ENCODE results near the gene FGD5.

The FGD5 gene

DNA sequence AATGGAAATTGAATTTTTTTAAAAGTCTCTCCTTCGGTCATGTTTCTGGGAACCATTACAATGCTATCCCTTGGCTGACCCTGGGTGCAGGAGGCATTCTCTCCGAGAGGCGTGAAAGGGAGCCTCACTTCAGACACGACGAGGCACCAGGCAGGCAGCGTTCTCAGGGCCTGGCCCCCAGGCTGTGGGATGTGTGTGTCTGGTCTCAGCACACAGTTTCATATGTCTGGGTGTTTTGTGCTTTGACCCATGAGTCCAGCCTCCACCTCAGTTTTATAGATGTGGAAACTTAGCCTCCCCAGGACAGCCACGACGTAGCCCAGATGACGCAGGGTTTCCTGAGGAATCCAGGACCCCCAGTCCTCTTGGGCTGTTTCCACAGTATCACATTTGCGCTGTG lies 34.0 kb downstream of the FGD5 start:
- no peak overlapping the region for H3K27ac ChIP-seq (ENCODE audit: low read length, poor library complexity, severe bottlenecking)
- no peak overlapping the region for H3K23ac ChIP-seq (ENCODE audit: low read length in 2 of 2)
- no peak for DNase-seq
- H2BK120ac ChIP-seq (ENCODE audit: low read depth, low read length): no peak overlapping the region
- H2AFZ ChIP-seq (ENCODE audit: low read depth, low read length): no peak overlapping the region
- no peak overlapping the region for H2BK15ac ChIP-seq (ENCODE audit: low read depth, poor library complexity, severe bottlenecking)
- H4K91ac ChIP-seq (ENCODE audit: low read length): no peak overlapping the region
- no peak overlapping the region for H4K8ac ChIP-seq (ENCODE audit: low read length)
- H3K9ac ChIP-seq (ENCODE audit: low read length): no peak overlapping the region
- H3K14ac ChIP-seq (ENCODE audit: low read length in 2 of 2): peak overlapping the region in 1 of 2 experiments; percentile 44
- no peak overlapping the region for H3K4me3 ChIP-seq (ENCODE audit: insufficient read depth in 1 of 2, low read depth in 1 of 2, low read length in 2 of 2)
- H3K27me3 ChIP-seq (ENCODE audit: control insufficient read depth in 1 of 2, insufficient read depth in 1 of 2, low read length in 2 of 2): peaks cover 15 to 40% of the 10 kb centered on the region in 2 experiments
- H3K4me2 ChIP-seq (ENCODE audit: low read length, poor library complexity, severe bottlenecking): no peak overlapping the region
- H2BK12ac ChIP-seq (ENCODE audit: low read length in 2 of 2): no peak overlapping the region
- no peak overlapping the region for H2AK5ac ChIP-seq (ENCODE audit: low read length, severe bottlenecking)
- no peak overlapping the region for H3K4ac ChIP-seq (ENCODE audit: low read depth in 1 of 2, low read length in 2 of 2)
- no peaks in the 10 kb centered on the region for H3K79me1 ChIP-seq (replicated peaks; ENCODE audit: low read length, poor library complexity, severe bottlenecking)
- peaks cover 6% of the 10 kb centered on the region for H3K4me1 ChIP-seq (ENCODE audit: control insufficient read depth, insufficient read depth, low read depth, low read length)
- no peaks in the 10 kb centered on the region for H3K36me3 ChIP-seq (ENCODE audit: control insufficient read depth in 1 of 2, insufficient read depth in 2 of 2, low read depth in 1 of 2, low read length in 2 of 2)
- H3K9me3 ChIP-seq (ENCODE audit: control insufficient read depth, low read length): peaks cover 5% of the 10 kb centered on the region
- H3K18ac ChIP-seq (ENCODE audit: low read depth in 1 of 2, low read length in 2 of 2): no peak overlapping the region
- WGBS: 74% methylated on average over 9 of the region's 10 CpGs
- no peak overlapping the region for H2BK5ac ChIP-seq (ENCODE audit: low read depth, low read length, poor library complexity, severe bottlenecking)

DNA sequence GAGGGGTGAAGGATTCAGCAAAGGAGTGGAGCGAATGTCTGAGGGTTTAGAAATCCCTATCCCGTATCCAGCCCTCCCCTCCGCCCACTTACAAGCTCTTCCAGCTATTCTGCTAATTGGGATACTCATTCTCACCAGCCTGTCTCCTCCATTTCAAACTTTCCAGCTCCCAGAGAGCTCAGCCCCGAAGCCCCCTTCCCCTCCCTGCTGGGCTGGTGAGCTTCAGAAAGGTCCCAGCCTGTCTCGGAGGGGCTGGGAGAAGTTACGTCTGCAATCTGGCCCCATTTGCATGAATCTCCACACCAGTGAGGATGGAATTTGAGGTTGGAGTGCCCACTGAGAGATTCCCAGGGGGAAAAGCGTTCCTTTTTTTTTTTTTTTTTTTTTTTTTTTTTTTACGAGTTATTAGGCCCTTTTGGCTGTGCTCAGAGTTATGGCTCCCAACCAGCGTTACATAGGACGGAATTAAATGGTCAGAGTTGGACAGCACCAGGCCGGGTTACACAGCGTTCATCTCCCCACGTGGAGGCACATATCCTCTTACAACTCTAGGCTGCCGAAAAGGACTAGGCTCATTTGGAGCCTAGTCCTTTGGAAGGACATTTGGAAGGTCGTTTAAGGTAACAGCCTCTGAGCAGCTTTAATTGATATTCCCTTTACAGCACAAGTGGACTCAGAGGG lies 34.6 kb downstream of the FGD5 start:
- H3K36me3 ChIP-seq (ENCODE audit: control insufficient read depth in 1 of 2, insufficient read depth in 2 of 2, low read depth in 1 of 2, low read length in 2 of 2): no peaks in the 10 kb centered on the region

DNA sequence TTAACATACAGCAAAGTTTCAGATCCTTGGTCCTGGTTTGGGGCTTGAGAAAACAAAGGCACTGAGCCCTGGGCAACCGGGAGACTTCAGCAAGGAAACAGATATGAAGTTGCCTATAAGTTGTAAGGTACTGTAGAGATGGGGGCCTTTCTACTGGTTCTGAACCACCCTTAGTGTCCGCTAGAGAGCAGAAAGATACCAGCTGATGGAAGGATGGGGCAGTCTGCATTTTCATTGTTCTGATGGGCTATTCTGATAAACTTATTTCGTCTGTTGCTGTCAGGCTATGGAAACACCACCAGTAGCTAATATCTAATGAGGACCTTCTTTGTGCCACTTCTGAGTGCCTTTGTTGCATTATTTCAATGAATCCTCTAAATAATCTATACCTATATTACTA lies 38.7 kb downstream of the FGD5 start:
- Histone ChIP-seq H3K27me3 (ENCODE audit: control insufficient read depth in 1 of 2, insufficient read depth in 1 of 2, low read length in 2 of 2) (peaks cover 6 to 30% of the 10 kb centered on the region in 2 experiments), H2AFZ (ENCODE audit: low read depth, low read length) (no peak overlapping the region), H2AK5ac (ENCODE audit: low read length, severe bottlenecking) (no peak overlapping the region), H3K9ac (ENCODE audit: low read length) (no peak overlapping the region), H3K4me3 (ENCODE audit: insufficient read depth in 1 of 2, low read depth in 1 of 2, low read length in 2 of 2) (no peak overlapping the region), H3K4ac (ENCODE audit: low read depth in 1 of 2, low read length in 2 of 2) (no peak overlapping the region), H3K9me3 (ENCODE audit: control insufficient read depth, low read length) (peaks cover 5% of the 10 kb centered on the region), H2BK15ac (ENCODE audit: low read depth, poor library complexity, severe bottlenecking) (no peak overlapping the region), H2BK5ac (ENCODE audit: low read depth, low read length, poor library complexity, severe bottlenecking) (no peak overlapping the region), H3K23ac (ENCODE audit: low read length in 2 of 2) (no peak overlapping the region), H3K18ac (ENCODE audit: low read depth in 1 of 2, low read length in 2 of 2) (no peak overlapping the region), H3K27ac (ENCODE audit: low read length, poor library complexity, severe bottlenecking) (no peak overlapping the region), H3K36me3 (ENCODE audit: control insufficient read depth in 1 of 2, insufficient read depth in 2 of 2, low read depth in 1 of 2, low read length in 2 of 2) (no peaks in the 10 kb centered on the region), H4K91ac (ENCODE audit: low read length) (no peak overlapping the region), H3K79me1 (replicated peaks; ENCODE audit: low read length, poor library complexity, severe bottlenecking) (no peaks in the 10 kb centered on the region), H3K4me2 (ENCODE audit: low read length, poor library complexity, severe bottlenecking) (no peak overlapping the region), H4K8ac (ENCODE audit: low read length) (no peak overlapping the region), H3K4me1 (ENCODE audit: control insufficient read depth, insufficient read depth, low read depth, low read length) (no peaks in the 10 kb centered on the region), H3K14ac (ENCODE audit: low read length in 2 of 2) (no peak overlapping the region), H2BK120ac (ENCODE audit: low read depth, low read length) (no peak overlapping the region), H2BK12ac (ENCODE audit: low read length in 2 of 2) (no peak overlapping the region)
- WGBS: 70% methylated on average over 3 of the region's 3 CpGs
- DNase-seq: no peak

More for the DNA sequence above, 34.6 kb downstream of the FGD5 start:
- Histone ChIP-seq H2BK15ac (ENCODE audit: low read depth, poor library complexity, severe bottlenecking) (no peak overlapping the region), H3K4ac (ENCODE audit: low read depth in 1 of 2, low read length in 2 of 2) (no peak overlapping the region), H2BK5ac (ENCODE audit: low read depth, low read length, poor library complexity, severe bottlenecking) (no peak overlapping the region), H3K27me3 (ENCODE audit: control insufficient read depth in 1 of 2, insufficient read depth in 1 of 2, low read length in 2 of 2) (peaks cover 11 to 38% of the 10 kb centered on the region in 2 experiments), H2BK12ac (ENCODE audit: low read length in 2 of 2) (no peak overlapping the region), H3K4me3 (ENCODE audit: insufficient read depth in 1 of 2, low read depth in 1 of 2, low read length in 2 of 2) (no peak overlapping the region), H3K14ac (ENCODE audit: low read length in 2 of 2) (no peak overlapping the region), H3K4me1 (ENCODE audit: control insufficient read depth, insufficient read depth, low read depth, low read length) (no peaks in the 10 kb centered on the region), H3K79me1 (replicated peaks; ENCODE audit: low read length, poor library complexity, severe bottlenecking) (no peaks in the 10 kb centered on the region), H3K9ac (ENCODE audit: low read length) (no peak overlapping the region), H3K4me2 (ENCODE audit: low read length, poor library complexity, severe bottlenecking) (no peak overlapping the region), H2AK5ac (ENCODE audit: low read length, severe bottlenecking) (no peak overlapping the region), H3K27ac (ENCODE audit: low read length, poor library complexity, severe bottlenecking) (no peak overlapping the region), H2AFZ (ENCODE audit: low read depth, low read length) (no peak overlapping the region), H2BK120ac (ENCODE audit: low read depth, low read length) (no peak overlapping the region), H4K8ac (ENCODE audit: low read length) (no peak overlapping the region), H3K18ac (ENCODE audit: low read depth in 1 of 2, low read length in 2 of 2) (no peak overlapping the region), H4K91ac (ENCODE audit: low read length) (no peak overlapping the region), H3K23ac (ENCODE audit: low read length in 2 of 2) (no peak overlapping the region), H3K9me3 (ENCODE audit: control insufficient read depth, low read length) (peaks cover 5% of the 10 kb centered on the region)
- no peak for DNase-seq
- WGBS: 62% methylated on average over 14 of the region's 15 CpGs

DNA sequence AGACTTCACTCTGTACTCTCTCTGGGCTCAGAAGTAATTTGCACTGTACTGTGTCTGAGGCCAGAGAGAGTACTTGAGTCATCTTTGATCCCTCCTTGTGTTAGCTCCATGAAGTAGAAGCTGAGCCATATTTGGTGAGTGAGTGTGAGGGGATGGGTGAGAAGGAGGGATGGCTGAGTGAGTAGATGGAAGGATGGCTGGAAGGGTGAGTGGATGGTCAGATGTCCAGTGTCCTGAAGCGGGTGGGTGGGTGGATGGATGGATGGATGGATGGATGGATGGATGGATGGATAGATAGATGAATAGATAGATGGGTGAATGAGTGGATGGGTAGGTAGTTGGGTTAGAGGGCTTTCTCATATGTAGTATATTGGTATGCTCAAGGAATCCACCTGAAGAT lies 39.3 kb downstream of the FGD5 start:
- Histone ChIP-seq H3K4ac (ENCODE audit: low read depth in 1 of 2, low read length in 2 of 2) (no peak overlapping the region), H3K79me1 (replicated peaks; ENCODE audit: low read length, poor library complexity, severe bottlenecking) (no peaks in the 10 kb centered on the region), H2BK15ac (ENCODE audit: low read depth, poor library complexity, severe bottlenecking) (no peak overlapping the region), H3K9ac (ENCODE audit: low read length) (no peak overlapping the region), H2AK5ac (ENCODE audit: low read length, severe bottlenecking) (no peak overlapping the region), H4K8ac (ENCODE audit: low read length) (no peak overlapping the region), H2BK120ac (ENCODE audit: low read depth, low read length) (no peak overlapping the region), H3K4me1 (ENCODE audit: control insufficient read depth, insufficient read depth, low read depth, low read length) (no peaks in the 10 kb centered on the region), H3K4me3 (ENCODE audit: insufficient read depth in 1 of 2, low read depth in 1 of 2, low read length in 2 of 2) (no peak overlapping the region), H3K14ac (ENCODE audit: low read length in 2 of 2) (no peak overlapping the region), H3K36me3 (ENCODE audit: control insufficient read depth in 1 of 2, insufficient read depth in 2 of 2, low read depth in 1 of 2, low read length in 2 of 2) (no peaks in the 10 kb centered on the region), H3K27ac (ENCODE audit: low read length, poor library complexity, severe bottlenecking) (no peak overlapping the region), H2BK12ac (ENCODE audit: low read length in 2 of 2) (no peak overlapping the region), H2AFZ (ENCODE audit: low read depth, low read length) (no peak overlapping the region), H4K91ac (ENCODE audit: low read length) (no peak overlapping the region), H3K27me3 (ENCODE audit: control insufficient read depth in 1 of 2, insufficient read depth in 1 of 2, low read length in 2 of 2) (peaks cover 6 to 31% of the 10 kb centered on the region in 2 experiments), H3K9me3 (ENCODE audit: control insufficient read depth, low read length) (peaks cover 5% of the 10 kb centered on the region), H3K4me2 (ENCODE audit: low read length, poor library complexity, severe bottlenecking) (no peak overlapping the region), H3K18ac (ENCODE audit: low read depth in 1 of 2, low read length in 2 of 2) (no peak overlapping the region), H2BK5ac (ENCODE audit: low read depth, low read length, poor library complexity, severe bottlenecking) (no peak overlapping the region), H3K23ac (ENCODE audit: low read length in 2 of 2) (no peak overlapping the region)
- no peak for DNase-seq
- WGBS: 58% methylated on average over 1 of the region's 1 CpG
